Measurements from ENCODE around the gene PNCK.

GRCh38 chrX:153693216-153694086 lies 19.8 kb upstream of the PNCK start:
- TF ChIP-seq POLR2AphosphoS5 (IDR thresholded peaks at IDR 0.05; ENCODE audit: low read depth, low read length) (no peak), POLR2A (IDR thresholded peaks at IDR 0.05; ENCODE audit: low read depth, low read length) (no peak), SPI1 (IDR thresholded peaks at IDR 0.05; ENCODE audit: low read depth, low read length) (no peak), TAF1 (IDR thresholded peaks at IDR 0.05; ENCODE audit: low read depth, low read length) (no peak), POU2F2 (IDR thresholded peaks at IDR 0.05; ENCODE audit: low read depth, low read length) (no peak)
